SW480 (cell line): ENCODE data around the gene IRAK3.

Experiments used
- DNase-seq: peaks from one replicate; pipeline ENCODE4 v3.0.0-alpha.2; 2016; ENCODE audit warnings: low spot score

The IRAK3 gene, protein sequence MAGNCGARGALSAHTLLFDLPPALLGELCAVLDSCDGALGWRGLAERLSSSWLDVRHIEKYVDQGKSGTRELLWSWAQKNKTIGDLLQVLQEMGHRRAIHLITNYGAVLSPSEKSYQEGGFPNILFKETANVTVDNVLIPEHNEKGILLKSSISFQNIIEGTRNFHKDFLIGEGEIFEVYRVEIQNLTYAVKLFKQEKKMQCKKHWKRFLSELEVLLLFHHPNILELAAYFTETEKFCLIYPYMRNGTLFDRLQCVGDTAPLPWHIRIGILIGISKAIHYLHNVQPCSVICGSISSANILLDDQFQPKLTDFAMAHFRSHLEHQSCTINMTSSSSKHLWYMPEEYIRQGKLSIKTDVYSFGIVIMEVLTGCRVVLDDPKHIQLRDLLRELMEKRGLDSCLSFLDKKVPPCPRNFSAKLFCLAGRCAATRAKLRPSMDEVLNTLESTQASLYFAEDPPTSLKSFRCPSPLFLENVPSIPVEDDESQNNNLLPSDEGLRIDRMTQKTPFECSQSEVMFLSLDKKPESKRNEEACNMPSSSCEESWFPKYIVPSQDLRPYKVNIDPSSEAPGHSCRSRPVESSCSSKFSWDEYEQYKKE

DNA sequence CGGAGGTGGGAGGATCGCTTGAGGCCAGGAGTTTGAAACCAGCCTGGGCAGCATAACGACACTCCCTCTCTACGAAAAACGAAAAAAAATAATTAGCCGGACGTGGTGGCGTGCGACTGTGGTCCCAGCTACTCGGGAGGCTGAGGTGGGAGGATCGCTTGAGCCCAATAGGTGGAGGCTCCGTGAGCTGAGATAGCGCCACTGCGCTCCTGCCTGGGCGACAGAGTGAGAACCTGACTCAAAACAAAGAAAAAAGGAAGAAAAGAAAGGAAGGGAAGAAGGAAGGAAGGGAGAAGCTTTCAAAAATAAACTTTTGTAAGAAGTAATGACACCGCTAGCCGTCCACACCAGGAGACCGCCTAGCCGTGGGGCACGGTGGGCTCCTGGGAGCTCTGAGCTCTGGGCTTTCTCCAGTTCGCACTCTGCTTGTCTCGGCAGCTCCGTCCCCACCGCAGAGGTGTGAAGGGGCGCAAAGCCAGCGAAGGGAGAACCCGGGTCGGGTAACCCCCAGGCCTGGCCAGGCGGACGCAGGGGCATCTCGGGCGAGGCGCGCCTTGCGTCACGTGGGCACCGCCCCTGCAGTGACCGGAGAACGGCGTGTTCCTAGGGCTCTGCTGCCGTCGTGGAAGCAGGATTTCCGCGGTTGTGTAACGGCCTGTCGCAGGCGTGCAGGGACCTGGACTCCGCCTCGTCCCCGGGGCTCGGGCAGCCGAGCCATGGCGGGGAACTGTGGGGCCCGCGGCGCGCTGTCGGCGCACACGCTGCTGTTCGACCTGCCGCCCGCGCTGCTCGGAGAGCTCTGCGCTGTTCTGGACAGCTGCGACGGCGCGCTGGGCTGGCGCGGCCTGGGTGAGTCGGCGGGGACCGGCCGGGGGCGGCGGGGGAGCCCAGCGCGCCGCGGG lies at the start of gene IRAK3:
TSS of gene IRAK3 (plus strand) at position 631 of the 902 bp plus-strand sequence. CDS start at position 717, 86 bp downstream.
- DNase-seq: no peak

DNA sequence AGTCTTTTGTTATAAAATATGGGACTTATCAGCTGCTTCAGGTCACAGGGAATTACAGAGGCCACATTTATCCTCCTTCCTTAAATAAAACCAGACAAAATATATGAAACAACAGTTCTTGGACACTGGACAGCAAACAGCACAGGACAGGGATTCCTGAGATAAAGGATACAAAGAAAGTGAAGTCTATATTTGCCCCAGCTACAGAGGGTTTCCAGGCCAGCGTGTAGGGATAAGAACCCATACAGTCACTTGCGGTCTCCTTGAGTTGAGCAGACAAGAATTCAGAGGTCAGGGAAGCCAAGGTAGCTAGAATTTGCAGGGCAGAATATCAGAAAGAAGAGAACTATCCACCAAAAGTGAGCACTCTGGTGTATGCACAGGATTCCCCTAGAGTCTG lies 49.7 kb upstream of the IRAK3 start:
- no peak for DNase-seq

DNA sequence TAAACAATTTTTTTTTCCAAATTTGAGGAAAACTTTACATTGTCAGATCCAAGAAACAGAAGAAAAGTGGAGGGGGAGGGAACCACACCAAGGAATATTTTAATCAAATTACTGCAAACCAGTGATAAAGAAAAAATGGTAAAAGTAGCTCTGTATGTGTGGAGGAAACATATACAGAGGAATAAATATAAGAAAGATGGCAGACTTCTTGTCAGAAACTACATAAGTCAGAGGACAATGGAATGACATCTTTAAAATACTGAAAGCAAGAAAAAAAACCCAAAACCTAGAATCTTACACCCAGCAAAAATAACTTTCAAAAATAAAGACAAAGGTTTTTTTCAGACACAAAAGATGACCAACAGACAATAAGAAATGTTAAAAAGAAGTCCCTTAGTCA lies 48.3 kb upstream of the IRAK3 start:
- peak; percentile 46 for DNase-seq

DNA sequence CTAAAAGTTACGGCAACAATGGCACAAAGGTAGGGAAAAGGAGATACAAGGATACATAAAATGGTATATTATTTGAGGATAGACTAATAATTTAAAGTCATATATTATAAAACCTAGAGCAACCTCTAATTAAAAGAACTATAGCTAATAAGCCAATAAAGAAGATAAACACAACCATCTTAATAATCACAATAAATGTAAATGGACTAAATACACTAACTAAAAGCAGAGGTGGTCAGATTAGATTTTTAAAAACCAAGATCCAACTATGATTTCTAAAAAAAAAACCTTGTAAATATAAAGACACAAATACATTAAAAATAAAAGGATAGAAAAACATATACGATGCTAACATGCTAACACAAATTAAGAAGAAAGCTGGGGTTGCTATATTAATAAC lies 47.7 kb upstream of the IRAK3 start:
- DNase-seq: no peak

DNA sequence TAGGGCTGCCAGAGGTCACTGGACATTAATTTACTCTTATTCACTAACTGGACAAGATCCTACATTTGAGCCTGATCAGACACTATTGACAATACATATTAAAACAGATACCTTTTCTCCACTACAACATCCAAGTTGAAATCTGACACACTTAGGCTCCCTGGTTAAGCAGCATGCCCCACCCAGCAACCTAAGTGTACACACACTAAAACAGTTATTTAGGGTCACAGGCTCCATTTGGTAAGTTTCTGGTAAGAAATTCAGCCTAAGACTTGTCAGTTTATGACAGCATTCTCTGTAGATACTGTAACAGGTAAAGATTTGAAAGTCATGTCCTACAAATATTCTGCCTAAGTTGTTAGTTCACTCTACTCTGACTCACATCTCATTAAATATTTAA lies 46.2 kb upstream of the IRAK3 start:
- DNase-seq: no peak

DNA sequence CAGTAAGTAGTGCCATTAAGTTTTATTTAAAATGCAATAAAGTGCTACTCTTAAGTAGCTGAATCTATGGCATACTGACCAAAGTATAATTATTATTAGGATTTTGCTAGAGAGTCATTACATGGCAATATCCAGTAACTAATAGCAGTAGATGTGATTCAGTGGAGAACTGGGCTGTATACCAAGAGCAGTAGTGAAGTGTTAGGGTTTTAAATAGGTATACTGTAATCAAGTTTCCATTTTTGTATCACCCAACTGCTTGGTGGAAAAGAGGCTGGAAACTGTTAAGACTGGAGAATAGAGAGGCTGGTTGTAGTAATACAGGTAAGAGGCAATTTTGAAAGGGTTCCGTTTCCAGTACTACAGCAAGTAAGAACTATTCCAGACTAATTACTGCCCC lies 45.1 kb upstream of the IRAK3 start:
- no peak for DNase-seq

DNA sequence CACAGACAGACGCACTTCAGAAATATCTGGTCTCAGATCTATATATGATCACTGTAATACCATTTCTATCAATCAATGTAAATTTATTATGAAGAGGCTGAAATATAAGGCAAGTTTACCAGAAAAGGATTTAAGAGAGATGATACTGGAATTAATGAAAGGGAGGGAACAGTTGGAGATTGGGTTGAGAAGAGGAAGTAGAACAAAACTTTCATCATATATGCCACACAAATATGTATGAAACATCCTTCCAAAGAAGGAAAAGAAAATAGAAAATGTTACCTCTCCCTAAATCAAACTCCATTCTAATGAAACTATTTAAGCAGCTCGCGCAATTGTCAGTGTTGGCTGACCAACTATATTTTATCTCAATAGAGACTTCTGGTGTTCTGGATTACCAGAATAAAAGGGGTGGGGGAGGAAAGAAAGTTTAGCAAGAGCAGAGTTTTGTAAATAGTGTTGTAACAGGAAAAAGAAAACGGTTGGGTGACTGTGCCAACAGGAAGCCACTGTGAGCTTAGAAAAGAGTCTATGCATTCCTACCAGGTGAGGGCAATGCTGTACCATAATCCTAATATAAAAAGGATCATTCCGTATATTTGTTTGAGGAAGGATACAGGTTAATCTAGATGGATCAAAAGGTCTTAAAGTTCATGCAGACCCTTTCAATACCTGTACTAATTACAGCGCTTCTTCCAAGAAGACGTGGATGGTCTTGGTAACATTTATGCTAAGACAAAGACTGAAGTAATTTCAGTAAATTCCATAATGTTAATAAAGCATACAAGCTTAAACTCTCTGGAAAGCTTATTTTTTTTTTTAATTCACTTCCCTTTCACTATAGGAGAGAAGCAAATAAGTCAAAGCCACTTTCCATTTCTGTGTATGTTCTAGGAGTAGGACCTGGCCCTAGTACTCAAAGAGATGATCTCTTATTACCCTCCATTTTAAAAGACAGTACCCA lies 43.9 kb upstream of the IRAK3 start:
- peak; percentile 31 for DNase-seq

DNA sequence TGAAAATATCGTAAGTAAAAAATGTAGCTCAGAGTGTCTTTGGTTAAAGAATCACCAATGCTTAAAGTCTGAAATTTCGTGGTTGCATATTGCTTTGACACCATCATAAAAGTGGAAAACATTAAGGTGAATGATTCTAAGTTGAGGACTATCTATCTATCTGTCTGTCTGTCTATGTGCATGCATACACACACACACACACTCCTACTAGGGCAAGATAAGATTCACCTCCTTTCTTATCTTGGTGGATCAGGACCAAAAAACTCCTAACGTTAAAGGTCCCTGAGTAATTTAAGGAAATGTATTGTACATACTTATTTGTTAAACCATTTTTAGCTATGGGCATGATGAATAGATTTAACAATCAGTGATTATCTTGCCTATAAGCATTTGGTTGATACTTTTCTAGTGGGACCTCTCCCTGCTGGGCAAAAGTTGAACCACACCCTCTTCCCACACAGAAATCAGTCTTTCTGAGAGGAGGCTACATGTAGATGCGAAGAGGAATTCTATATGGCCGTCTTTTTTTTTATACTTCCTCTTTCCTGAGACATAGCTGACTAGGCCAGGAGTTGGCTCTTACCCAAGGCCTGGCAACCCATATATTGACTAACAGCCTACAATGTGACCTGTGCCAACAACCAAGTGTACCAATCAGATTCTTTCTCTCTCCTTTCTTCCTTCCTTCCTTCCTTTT lies 39.2 kb upstream of the IRAK3 start:
- no peak for DNase-seq

DNA sequence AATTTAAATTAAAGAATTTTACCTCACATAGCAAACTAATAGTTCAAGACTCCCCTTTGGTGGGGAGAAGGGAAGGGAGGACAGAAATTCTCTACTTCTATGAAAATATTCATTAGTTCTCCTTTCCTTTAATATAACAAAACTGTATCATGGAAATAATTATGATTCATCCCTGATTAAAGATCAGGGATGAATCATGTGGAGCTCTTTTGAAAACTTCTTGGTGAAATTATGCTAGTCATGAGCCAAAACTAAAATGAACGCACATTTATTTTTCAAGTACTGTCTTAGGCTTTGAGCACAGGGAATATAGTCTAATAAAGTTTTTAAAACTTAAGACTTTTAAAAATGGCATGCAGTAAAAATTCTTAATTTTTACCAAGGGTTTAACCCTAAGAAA lies 36.3 kb upstream of the IRAK3 start:
- DNase-seq: no peak

DNA sequence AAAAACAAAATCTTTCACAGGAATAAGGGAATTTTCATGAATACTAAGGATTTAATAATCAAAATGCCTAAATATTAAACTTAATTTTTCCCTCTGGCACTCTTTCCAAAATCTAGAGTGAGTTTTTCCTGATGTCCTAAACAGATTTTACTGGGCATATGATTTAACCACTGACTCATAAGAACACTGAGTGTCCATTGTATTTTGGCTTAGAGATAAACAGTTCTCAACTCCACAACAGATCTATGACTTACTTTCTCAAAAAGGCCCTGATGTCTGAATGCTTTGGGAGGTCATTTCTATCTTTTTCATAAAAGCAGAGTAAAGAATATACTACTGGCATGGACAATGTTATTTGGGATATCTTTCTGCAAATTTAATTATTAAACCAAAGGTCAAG lies 34.2 kb upstream of the IRAK3 start:
- no peak for DNase-seq

DNA sequence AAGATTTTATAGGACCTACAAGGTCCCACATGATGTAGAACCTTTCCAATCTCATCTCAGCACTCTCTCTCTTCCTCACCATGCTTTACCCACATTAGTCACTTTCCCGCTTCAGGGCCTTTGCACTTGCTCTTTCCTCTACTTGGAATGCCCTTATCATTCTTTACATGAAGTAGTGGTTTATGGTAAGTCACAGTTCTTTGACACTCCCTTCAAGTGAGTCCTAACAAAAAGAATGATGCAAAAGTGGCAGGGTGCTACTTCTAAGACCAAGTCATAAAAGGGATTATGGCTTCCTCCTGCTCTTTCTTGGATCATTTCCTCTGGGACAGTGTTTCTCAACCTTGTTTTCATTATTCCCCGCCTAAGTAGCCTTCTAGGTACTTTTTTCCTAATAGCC lies 32.4 kb upstream of the IRAK3 start:
- no peak for DNase-seq

DNA sequence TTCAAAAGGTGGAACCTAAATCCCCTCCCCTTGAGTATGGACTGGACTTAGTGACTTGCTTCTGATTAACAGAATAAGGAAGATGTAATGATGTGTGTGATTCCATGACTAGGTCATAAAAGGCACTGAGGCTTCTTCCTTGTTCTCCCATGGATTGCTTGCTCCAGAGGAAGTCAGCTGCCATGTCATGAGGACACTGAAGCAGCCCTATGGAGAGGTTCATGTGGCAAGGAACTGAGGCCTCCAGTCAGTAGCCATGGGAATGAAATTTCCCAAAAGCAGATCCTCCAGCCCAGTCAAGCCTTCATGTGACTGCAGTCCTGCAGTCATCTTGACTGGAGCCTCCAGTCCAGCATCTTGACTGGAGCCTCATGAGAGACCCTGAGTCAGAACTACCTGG lies 29.9 kb upstream of the IRAK3 start:
- no peak for DNase-seq

DNA sequence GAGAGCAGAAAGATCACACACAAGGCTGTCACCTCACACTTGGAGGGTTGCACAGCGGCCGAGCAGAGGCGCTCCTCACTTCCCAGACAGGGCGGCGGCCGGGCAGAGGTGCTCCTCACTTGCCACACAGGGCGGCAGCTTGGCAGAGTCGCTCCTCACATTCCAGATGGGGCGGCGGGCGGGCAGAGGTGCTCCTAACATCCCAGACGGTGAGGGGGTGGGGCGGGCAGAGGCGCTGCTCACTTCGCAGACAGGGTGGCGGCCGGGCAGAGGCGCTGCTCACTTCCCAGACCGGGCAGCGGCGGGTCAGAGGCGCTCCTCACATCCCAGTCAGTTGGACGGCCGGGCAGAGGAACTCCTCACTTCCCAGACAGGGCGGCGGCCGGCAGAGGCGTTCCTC lies 28.3 kb upstream of the IRAK3 start:
- no peak for DNase-seq

DNA sequence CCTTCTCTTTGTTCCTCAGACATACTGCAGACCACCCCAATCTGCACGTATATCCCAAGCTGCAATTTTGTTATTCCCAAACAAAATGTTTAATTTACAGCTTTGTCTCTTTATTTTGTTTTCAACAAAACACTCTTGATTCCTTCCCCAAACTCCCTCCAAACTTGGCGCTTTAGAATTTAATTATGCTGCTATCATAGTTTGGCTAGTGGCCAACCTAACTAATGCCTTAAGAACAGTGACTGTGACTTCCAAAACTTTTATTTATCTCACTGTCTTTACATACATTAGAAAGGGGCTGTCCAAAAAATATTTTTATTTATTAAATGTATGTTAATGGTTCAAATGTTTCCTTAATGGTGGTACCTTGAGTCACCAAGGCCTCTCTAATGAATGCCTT lies 26.3 kb upstream of the IRAK3 start:
- no peak for DNase-seq

DNA sequence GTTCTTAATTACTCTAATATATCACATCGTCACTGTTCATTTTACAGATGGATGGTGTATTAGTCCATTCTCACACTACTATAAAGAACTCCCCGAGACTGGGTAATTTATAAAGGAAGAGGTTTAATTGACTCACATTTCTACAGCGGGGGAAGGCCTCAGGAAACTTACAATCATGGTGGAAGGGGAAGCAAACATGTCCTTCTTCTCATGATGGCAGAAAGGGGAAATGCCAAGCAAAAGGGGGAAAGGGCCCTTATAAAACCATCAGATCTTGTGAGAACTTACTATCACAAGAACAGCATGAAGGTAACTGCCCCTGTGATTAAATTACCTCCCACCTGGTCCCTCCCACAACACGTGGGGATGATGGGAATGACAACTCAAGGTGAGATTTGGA lies 25.7 kb upstream of the IRAK3 start:
- DNase-seq: no peak

DNA sequence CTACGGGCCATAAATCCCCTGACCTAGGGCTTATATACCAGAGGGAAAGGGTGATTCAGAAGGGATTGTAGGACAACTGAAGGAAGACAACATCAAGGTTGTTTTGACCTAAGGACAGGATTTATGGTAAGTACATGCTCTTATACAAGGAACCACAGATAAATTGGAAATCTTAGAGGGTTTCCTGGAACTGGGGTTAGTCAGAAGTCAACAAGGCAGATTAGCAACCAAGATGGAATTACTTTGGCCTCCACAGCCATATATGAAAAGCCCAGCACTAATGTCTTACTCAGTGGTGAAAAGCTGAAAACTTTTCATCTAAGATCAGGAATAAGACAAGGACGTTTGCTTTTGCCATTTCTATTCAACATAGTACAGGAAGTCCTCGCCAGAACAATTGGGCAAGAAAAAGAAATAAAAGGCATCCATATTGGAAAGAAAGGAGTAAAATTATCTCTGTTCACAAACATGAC lies 24.6 kb upstream of the IRAK3 start:
- DNase-seq: no peak

DNA sequence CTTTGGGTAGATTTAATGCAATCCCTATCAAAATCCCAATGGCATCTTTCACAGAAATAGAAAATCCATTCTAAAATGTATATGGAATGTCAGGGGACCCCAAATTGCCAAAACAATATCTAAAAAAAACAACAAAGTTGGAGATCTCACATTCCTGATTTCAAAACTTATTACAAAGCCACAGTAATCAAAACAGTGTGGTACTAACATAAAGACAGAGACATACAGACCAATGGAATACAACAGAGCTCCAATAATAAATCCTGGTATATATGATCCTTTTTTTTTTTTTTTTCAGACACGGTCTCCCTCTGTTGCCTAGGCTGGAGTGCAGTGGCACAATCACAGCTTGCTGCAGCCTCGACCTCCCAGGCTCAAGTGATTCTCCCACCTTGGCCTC lies 23.9 kb upstream of the IRAK3 start:
- DNase-seq: no peak

DNA sequence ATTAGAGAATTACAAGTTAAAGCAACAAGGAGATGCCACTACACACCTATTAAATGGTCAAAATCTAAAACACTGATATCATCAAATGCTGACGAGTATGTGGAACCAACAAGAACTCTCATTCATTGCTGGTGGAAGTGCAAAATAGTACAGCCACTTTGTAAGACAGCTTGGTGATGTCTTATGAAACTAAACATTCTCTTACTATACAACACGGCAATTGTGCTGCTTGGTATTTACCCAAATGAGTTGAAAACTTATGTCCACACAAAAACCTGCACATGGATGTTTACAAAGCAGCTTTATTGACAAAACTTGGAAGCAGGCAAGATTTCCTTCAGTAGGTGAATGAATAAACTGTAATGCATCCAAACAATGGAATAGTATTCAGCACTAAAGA lies 22.5 kb upstream of the IRAK3 start:
- no peak for DNase-seq

DNA sequence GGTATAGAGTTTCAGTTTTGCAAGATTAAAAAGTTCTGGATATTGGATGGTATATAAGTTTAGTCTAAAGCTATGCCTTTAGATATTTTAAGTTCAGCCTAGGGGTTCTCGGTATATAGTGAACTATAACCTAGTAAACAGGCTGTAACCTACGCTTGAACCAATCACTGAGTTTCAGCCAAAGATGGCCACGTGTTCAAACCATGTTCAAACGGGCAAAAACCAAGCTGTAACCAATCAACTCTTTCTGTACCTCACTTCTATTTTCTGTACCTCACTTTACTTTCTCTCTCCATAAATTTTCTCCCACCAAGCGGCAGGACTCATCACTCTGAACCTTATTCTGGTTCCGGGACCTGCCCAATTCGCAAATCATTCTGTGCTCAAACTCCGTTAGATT lies 20.6 kb upstream of the IRAK3 start:
- DNase-seq: no peak

DNA sequence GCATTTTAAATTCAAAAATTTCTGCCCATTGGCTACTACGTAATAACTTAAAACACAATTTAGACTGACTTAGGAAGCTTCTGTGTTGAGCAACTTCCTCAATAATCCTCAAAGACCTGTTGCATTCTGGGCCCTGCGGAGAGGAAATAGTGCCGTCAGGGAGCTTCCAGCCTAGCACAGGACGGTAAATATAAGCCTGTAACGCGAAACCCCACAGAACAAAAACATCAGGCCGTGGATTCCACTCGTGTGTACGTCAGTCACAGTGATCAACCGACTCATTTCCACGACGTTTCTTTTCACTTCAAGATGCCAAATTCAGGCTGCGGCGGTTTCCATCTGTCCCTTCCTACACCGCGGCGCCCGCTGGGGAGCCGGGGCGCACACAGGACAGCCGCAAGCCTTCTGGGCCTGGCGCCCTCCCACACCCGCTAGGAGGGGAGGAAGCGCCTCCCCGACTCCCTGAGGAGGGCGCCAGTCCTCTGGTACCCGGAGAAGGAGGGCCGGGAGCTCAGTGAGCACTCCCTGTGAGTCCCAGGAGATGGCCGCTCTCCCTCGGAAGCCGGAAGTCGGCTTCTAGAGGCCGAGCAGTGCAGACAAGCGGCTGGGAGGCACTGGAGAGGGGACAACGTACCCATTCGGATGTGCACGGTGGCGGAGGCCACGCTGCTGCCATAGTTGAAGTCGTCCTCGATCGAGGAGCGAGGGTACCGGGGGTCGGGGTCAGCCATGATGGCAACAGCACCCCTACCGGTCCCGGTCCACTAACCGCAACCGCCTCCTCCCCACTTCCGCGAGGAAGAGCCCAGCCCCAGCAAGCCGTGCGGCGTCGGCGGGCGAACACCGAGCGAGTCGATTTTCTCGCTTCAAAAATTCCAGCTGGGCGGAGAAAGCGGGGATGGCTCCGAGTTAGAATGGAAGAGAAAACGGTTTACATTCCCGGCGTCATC lies 19.5 kb upstream of the IRAK3 start, which contains the start of gene TMBIM4:
TSS of gene TMBIM4 (minus strand) at position 776 of the 950 bp plus-strand sequence. CDS start at position 731, 45 bp downstream.
- peak; percentile 94 for DNase-seq
